ENCODE data around the gene PHIP.
"Not testable (repeated sequence)": the region's sequence is repeated elsewhere in the genome, so short reads cannot be mapped to it uniquely, and the experiment has no call there.

DNA sequence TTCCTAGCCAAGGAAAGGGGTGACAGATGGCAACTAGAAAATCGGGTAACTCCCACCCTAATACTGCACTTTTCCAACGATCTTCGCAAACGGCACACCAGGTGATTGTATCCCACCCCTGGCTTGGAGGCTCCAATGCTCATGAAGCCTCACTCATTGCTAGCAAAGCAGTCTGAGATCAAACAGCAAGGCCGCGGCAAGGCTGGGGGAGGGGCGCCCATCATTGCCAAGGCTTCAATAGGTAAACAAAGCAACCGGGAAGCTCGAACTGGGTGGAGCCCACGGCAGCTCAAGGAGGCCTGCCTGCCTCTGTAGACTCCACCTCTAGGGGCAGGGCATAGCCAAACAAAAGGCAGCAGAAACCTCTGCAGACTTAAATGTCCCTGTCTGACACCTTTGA, 156.9 kb downstream of the PHIP start:
- TF ChIP-seq, protein P1, sequence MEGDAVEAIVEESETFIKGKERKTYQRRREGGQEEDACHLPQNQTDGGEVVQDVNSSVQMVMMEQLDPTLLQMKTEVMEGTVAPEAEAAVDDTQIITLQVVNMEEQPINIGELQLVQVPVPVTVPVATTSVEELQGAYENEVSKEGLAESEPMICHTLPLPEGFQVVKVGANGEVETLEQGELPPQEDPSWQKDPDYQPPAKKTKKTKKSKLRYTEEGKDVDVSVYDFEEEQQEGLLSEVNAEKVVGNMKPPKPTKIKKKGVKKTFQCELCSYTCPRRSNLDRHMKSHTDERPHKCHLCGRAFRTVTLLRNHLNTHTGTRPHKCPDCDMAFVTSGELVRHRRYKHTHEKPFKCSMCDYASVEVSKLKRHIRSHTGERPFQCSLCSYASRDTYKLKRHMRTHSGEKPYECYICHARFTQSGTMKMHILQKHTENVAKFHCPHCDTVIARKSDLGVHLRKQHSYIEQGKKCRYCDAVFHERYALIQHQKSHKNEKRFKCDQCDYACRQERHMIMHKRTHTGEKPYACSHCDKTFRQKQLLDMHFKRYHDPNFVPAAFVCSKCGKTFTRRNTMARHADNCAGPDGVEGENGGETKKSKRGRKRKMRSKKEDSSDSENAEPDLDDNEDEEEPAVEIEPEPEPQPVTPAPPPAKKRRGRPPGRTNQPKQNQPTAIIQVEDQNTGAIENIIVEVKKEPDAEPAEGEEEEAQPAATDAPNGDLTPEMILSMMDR (IDR thresholded peaks at IDR 0.05; ENCODE audit: low read depth, low read length, poor library complexity, severe bottlenecking), result not testable (repeated sequence)
- not testable (repeated sequence) for TF ChIP-seq EZH2phosphoT487 (IDR thresholded peaks at IDR 0.05; ENCODE audit: borderline replicate concordance, low read length)
